HepG2 (cell line): ENCODE data around the gene DHX16. TPM values are rescaled to one million over a fixed set of nuclear protein-coding genes. Genes with fewer than 3 reads are reported as not detected.

Experiments
- ATF5 ChIP-seq: sonication (generic); formaldehyde crosslinking; IDR thresholded peaks from 2 replicates; pipeline ENCODE4 v1.4.0; 2020; ENCODE audit warnings: mild to moderate bottlenecking, low read depth, missing genetic modification reagents
- BHLHE40 ChIP-seq: IDR thresholded peaks from 2 replicates; pipeline ENCODE4 v1.6.1; 2011; ENCODE audit warnings: low read length, improper control_type of control experiment
- CTCF ChIP-seq: sonication (generic); formaldehyde crosslinking; IDR thresholded peaks from 2 replicates; pipeline ENCODE4 v1.5.0; 2020; ENCODE audit warnings: mild to moderate bottlenecking, missing genetic modification reagents, moderate library complexity
- ETS1 ChIP-seq: sonication (generic); formaldehyde crosslinking; IDR thresholded peaks from 2 replicates; pipeline ENCODE4 v1.4.0; 2020; ENCODE audit warnings: missing genetic modification reagents
- HNRNPH1 ChIP-seq: fragments of 200-400 bp; formaldehyde crosslinking; optimal IDR thresholded peaks from 2 replicates; pipeline ENCODE3; 2017; ENCODE audit warnings: mild to moderate bottlenecking, low read depth, low read length
- HOMEZ ChIP-seq: IDR thresholded peaks from 2 replicates; pipeline ENCODE4 v1.6.1; 2016; ENCODE audit warnings: low read depth
- IKZF4 ChIP-seq: sonication (generic); formaldehyde crosslinking; IDR thresholded peaks from 2 replicates; pipeline ENCODE4 v1.5.1; 2020; ENCODE audit warnings: borderline replicate concordance, mild to moderate bottlenecking, low read depth, missing genetic modification reagents; ENCODE audit errors: not compliant biosample characterization
- KDM2A ChIP-seq: sonication (generic); formaldehyde crosslinking; IDR thresholded peaks from 2 replicates; pipeline ENCODE4 v1.4.0; 2020; ENCODE audit warnings: low read depth, missing genetic modification reagents, borderline replicate concordance
- MBNL3 ChIP-seq: fragments of 250-450 bp; sonication (Bioruptor Pico); conservative IDR thresholded peaks from 2 replicates; pipeline ENCODE4 v1.8.0; 2022; ENCODE audit warnings: mild to moderate bottlenecking, inconsistent platforms
- NCOA1 ChIP-seq: sonication (generic); formaldehyde crosslinking; IDR thresholded peaks from 2 replicates; pipeline ENCODE4 v1.9.0; 2021; ENCODE audit warnings: missing genetic modification reagents
- NONO ChIP-seq, 2 experiments: fragments of 450-650 bp in 1 of 2; sonication (generic) in 1 of 2; formaldehyde crosslinking in 1 of 2; IDR thresholded peaks in 1 of 2; conservative IDR thresholded peaks in 1 of 2; 2 replicates each; pipeline versions ENCODE4 v1.6.1 to v1.8.0; 2017 to 2022; ENCODE audit warnings: mild to moderate bottlenecking in 1 of 2, missing genetic modification reagents in 1 of 2, moderate library complexity in 1 of 2
- RXRB ChIP-seq: IDR thresholded peaks from 2 replicates; pipeline ENCODE4 v1.6.1; 2016; ENCODE audit warnings: borderline replicate concordance, missing genetic modification reagents, missing compliant biosample characterization
- TAF1 ChIP-seq: sonication (generic); formaldehyde crosslinking; IDR thresholded peaks from 2 replicates; pipeline ENCODE4 v1.4.0; 2020; ENCODE audit warnings: missing genetic modification reagents
- THAP7 ChIP-seq: sonication (generic); formaldehyde crosslinking; IDR thresholded peaks from 2 replicates; pipeline ENCODE4 v1.8.1; 2023; ENCODE audit warnings: mild to moderate bottlenecking, missing genetic modification reagents
- ZBTB39 ChIP-seq: sonication (generic); formaldehyde crosslinking; IDR thresholded peaks from 2 replicates; pipeline ENCODE4 v1.5.0; 2020; ENCODE audit warnings: missing genetic modification reagents
- ZBTB7B ChIP-seq: sonication (generic); formaldehyde crosslinking; IDR thresholded peaks from 2 replicates; pipeline ENCODE4 v1.4.0; 2020; ENCODE audit warnings: missing genetic modification reagents
- ZNF879 ChIP-seq: sonication (generic); formaldehyde crosslinking; IDR thresholded peaks from 2 replicates; pipeline ENCODE4 v1.8.1; 2023; ENCODE audit warnings: missing genetic modification reagents
- ZSCAN5A ChIP-seq: sonication (generic); formaldehyde crosslinking; IDR thresholded peaks from 2 replicates; pipeline ENCODE4 v1.8.0; 2022; ENCODE audit warnings: mild to moderate bottlenecking, missing genetic modification reagents, borderline replicate concordance
- polyA plus RNA-seq, 8 experiments: library from polyadenylated mRNA; depleted of rRNA in 3 of 8; stranded (reverse) in 7 of 8; unstranded in 1 of 8; fragments of >200 nt; fragmentation: Illumina TruSeq in 4 of 8; extraction: Trizol in 4 of 8; gene quantifications; 2 replicates each; pipeline versions ENCODE4 v1.2.1 to v1.2.3, GENCODE V29; 2011 to 2016; ENCODE audit warnings: low read depth in 4 of 8, missing spikeins in 1 of 8, mixed read lengths in 1 of 8; ENCODE audit not compliant: insufficient read depth in 1 of 8
- total RNA-seq, 5 experiments: library from RNA; depleted of rRNA; stranded (reverse); fragments of >200 nt; fragmentation: Illumina TruSeq; extraction: Trizol; gene quantifications; 2 replicates each; pipeline ENCODE4 v1.2.3, GENCODE V29; 2016; ENCODE audit warnings: low read depth in 1 of 5

The DHX16 gene
- total and polyA plus RNA-seq, 2 of the 13 experiments (the other 11 are each of a cell fraction or from before 2014, with no cell fraction given) = 57.0 to 58.5 TPM

- TF ChIP-seq ZSCAN5A (CRISPR knock-in tag) (no peak; the same call in 1 of the 2 replicates), NONO (IDR thresholded peaks at IDR 0.05) (no peak), NONO (CRISPR knock-in tag; conservative IDR thresholded peaks at IDR 0.05) (peak; percentile 99), ETS1 (peak; percentile 95; the same call in 1 of the 2 replicates), BHLHE40 (no peak), CTCF (CRISPR knock-in tag) (peak; percentile 55), ZBTB7B (CRISPR knock-in tag) (peak; percentile 95), RXRB (CRISPR knock-in tag) (peak; percentile 94), NCOA1 (CRISPR knock-in tag) (peak; percentile 97), ZNF879 (CRISPR knock-in tag) (no peak), HOMEZ (0 out of 2 replicates have a peak, but pooled peaks have one; percentile 9), HNRNPH1 (no peak), THAP7 (peak; percentile 84; the same call in 1 of the 2 replicates), TAF1 (CRISPR knock-in tag) (peak; percentile 84), IKZF4 (CRISPR knock-in tag) (peak; percentile 97), MBNL3 (CRISPR knock-in tag) (no peak), ZBTB39 (CRISPR knock-in tag) (peak; percentile 91), KDM2A (CRISPR knock-in tag) (peak; percentile 99), ATF5 (CRISPR knock-in tag) (no peak)
Observed at GRCh38 chr6:30647242-30648116, 25.3 kb downstream of the DHX16 start (continued).
